IPS DF 4.7 (cell line): ENCODE measurements around the gene LRRC75B.
"Not testable (repeated sequence)": the region's sequence is repeated elsewhere in the genome, so short reads cannot be mapped to it uniquely, and the experiment has no call there.

Source experiments
- DNase-seq: peaks from one replicate; pipeline ENCODE4 v3.0.0-alpha.2; 2013; ENCODE audit warnings: low spot score; ENCODE audit errors: extremely low read depth

LRRC75B gene

GRCh38 chr22:24602847-24603769 is 10.2 kb upstream of the LRRC75B start, which contains the start of gene GGT1:
Gene GGT1, plus strand, starts transcription at chr22:24603193. Its CDS starts 7,889 bp downstream, at chr22:24611082.
- DNase-seq, result not testable (repeated sequence)

- DNase-seq, result not testable (repeated sequence)
These were observed 9.4 kb upstream of the LRRC75B start for GRCh38 chr22:24602105-24602749.

DNA sequence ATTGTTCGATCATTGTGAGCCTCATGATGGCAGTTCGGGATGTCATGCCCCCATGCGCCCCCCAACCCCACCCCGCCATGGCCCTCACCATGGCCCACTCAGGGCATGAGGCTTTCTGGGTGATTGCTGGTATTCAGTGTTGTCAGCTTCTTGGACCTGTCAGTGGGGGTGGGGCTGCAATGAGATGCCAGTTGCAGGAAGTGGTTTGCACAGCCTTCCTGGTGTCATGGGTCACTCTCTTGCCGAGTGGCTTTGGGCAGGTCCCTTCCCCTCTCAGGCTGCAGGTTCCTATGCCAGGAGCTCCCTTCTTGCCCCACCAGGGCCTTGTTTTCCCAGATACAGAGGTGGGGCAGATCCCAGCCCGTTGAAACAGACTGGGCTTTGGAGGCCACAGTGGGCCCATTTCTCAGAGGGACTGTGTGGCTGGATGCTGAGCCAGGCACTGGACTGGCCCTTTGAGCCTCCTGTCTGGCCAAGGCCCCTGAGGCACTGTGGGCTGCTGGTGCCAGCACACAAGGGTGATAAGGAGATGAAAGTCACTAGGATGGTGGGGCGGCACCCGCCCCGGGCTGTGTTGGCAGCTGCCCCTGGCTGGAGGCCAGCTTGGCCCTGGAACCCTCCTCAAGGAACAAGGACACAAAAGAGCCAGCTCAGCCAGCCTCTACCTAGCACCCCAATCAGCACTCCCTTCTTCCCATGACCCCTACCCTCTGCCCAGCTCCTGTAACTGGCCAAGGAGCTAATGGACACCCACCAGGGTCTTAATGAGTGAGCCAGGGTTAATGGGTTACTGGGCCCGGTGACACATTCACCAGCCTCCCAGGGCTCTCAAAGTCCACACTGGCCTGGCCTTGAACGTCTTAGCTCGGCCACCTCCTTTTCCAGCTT is 8.6 kb upstream of the LRRC75B start:
- no peak for DNase-seq

DNA sequence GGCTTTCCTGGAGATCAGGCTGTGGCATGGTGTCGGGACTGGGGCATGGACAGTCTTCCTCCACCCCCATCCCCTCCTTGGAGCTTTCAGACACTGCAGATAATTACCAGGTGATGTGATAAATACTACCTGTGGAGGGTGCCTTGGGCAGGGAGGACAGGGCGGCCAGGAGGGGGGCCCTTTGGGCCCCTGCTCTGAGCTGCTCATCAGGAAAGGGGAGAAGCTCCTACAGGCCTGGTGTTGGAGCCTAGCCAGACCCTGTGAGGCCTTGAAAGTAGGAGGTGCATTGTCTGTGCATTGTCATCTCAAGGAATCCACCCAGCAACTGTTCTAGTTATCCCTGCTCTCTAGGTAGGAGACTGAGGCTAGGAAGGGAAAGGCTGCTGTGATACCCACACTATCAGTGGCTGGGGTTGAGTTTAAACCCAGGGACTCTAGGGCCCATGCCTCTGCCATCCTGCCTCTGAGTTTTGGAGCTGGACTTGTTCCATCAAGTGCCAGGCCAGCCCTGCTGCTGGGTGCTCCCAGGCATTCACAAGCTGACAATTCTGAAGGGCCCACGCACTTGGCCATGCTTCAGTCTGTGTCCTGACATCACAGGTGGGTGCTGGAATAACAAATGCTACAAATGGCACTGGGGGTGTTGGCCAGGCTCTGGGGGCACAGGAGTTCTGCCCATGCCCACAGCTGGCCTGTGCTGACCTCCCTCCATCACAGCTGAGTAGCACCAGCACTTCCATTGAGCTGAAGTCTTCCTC is 7.3 kb upstream of the LRRC75B start:
- DNase-seq, result not testable (repeated sequence)

- no peak for DNase-seq
These were observed 6.6 kb upstream of the LRRC75B start for GRCh38 chr22:24599514-24599913.

GRCh38 chr22:24597076-24597475 is 4.2 kb upstream of the LRRC75B start:
- DNase-seq, result not testable (repeated sequence)

DNA sequence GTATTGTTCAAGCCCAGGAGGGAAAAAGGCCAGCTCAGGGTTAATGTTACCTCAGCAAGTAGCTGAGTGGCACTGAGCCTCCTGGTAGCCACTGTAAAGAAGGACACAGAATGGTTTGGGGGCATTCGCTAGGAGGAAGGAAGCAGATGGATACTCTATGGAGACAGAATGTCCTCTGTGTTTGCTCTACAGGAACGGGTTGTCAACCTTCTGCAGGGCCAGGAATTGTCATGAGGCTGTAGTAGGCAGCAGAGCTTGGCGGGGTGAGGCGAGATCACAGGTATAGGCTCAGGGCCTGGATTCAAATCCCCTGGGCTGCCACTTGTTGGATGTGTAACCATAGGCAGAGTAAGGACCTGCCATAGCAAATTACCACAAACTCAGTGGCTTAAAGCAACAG is 3.0 kb upstream of the LRRC75B start:
- DNase-seq, result no peak

- no peak for DNase-seq
These were observed 2.4 kb upstream of the LRRC75B start for GRCh38 chr22:24595228-24595627.

DNA sequence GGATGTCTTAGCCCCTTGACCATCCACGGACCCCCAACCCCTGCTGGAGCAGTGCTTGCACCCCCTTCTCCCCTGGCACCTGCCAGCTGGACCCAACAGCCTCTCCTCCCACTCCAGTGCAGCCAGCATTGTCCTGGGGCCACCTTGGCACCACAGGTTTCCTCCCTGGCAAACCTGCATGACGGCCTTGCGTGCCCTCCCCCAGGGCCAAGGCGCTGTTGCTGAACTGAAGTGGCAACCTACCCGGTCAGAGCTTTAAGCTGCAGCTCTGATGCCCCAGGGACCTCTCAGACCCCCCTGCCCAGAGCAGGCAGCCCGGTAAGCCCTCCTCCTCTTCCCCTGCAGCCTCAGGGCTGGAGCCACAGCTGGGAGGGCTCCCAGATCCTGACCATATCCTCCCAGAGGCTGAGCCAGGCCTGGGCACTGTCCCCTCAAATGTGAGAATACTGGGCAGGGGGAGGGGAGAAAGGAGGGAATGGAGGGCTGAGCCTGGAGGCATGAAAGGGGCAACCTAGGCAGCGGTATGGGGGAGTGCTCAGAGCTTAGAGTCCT is 1.8 kb upstream of the LRRC75B start:
- no peak for DNase-seq

- DNase-seq, result no peak
These were observed 1.1 kb upstream of the LRRC75B start for GRCh38 chr22:24593836-24594568.

GRCh38 chr22:24593559-24593835 is 624 bp upstream of the LRRC75B start:
- not testable (repeated sequence) for DNase-seq

- no peak for DNase-seq
These were observed 619 bp downstream of the LRRC75B start for GRCh38 chr22:24592058-24592850.

DNA sequence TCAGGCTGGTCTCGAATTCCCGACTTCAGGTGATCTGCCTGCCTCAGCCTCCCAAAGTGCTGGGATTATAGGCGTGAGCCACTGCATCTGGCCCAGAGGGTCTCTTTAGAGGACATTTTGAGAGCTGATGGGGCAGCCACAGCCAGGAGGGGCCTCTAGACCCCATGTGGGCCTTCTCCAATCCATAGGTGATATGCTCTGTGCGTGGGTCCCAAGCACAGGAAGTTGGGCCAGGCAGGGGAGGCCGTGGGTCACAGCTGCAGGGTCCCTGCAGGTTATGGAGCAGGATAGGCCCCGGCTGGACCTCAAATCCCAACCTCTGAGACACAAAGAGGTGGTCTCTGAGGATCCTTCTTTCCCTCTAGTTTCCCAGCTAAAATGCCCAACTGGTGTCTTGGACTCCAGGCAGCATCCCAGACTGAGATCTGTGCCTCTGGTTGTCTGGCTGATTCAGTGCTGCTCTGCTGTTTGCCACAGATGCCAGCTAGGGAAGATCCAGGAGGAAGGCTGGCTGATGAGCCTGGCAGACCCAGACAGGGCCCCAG is 1.5 kb downstream of the LRRC75B start:
- no peak for DNase-seq

DNA sequence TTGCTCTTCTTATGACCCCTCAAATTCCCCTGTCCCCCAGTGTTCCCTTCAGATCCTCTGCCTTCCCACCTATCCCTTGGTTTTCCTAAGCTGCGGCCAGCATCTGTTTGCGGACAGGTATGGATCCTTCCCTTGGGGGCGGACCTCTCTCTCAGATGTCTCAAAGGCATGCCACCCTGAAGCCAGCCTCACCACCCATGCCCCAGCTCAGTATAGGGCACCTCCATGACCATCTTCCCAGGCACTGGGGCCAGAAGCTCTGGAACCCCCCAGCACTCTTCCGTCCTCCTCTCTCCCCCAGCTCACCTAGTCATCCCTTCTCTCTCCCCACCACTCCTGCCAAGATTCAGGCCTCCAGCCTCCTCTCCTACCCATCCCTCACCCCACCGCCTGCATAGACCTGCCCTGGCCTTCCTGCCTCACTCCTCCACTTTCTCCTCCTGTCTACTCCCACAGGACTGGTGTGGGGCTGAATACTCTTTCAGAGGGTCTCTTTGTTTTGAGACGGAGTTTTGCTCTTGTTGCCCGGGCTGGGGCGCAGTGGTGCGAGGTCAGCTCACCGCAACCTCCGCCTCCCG is 2.2 kb downstream of the LRRC75B start:
- no peak for DNase-seq

- DNase-seq, result no peak
These were observed 3.3 kb downstream of the LRRC75B start for GRCh38 chr22:24589518-24590030.

GRCh38 chr22:24588757-24589481 is 4.0 kb downstream of the LRRC75B start:
- no peak for DNase-seq

- no peak for DNase-seq
These were observed 4.5 kb downstream of the LRRC75B start for GRCh38 chr22:24588381-24588756.

- DNase-seq, result no peak
These were observed 4.9 kb downstream of the LRRC75B start for GRCh38 chr22:24587948-24588347.
